ENCODE results near the gene GALC.

- TF ChIP-seq POLR2A (IDR thresholded peaks at IDR 0.05; ENCODE audit: low read depth, low read length) (no peak), POLR2AphosphoS5 (IDR thresholded peaks at IDR 0.05; ENCODE audit: low read depth, low read length) (no peak)
These were observed 52.1 kb downstream of the GALC start for GRCh38 chr14:87940894-87941293.

Measured in GM12892 (cell line).